ENCODE data around the gene CCNK.

CCNK gene

DNA sequence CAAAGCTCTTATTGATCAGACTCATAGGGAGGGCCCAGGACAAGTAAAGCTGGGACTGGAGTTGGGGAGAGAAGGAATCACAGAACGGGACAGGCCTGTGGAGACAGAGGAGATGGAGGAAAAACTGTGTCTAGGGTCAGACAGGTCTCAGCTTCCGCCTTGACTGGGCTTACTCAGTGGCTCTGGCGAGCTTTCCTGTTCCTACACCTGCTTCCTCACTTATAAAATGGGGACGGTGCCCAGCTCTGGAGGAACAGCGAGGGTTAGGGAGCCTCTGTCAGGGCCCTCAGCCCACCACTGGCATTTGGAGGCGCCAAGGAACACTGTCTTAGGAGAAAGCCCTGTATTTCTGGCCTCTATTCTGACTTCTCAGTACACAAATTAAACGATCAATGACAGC is 35.3 kb upstream of the CCNK start:
- TF ChIP-seq CTCF (conservative IDR thresholded peaks at IDR 0.05; ENCODE audit: low read length): no peak
- TF ChIP-seq EZH2phosphoT487 (IDR thresholded peaks at IDR 0.05; ENCODE audit: borderline replicate concordance): no peak
- Histone ChIP-seq H3F3A (ENCODE audit: low read depth) (no peaks in the 10 kb centered on the region), H3K9me2 (replicated peaks; ENCODE audit: low read depth, low read length) (no peaks in the 10 kb centered on the region), H3K27me3 (ENCODE audit: insufficient read depth, low read length, poor library complexity, severe bottlenecking) (no peaks in the 10 kb centered on the region), H2AFZ (ENCODE audit: low read length) (no peak overlapping the region), H3K4me2 (ENCODE audit: low read depth, low read length, poor library complexity, severe bottlenecking) (no peak overlapping the region), H4K20me1 (ENCODE audit: insufficient read depth, low read length, poor library complexity, severe bottlenecking) (peaks cover 5% of the 10 kb centered on the region), H3K4me3 (ENCODE audit: low read length, poor library complexity, severe bottlenecking) (no peak overlapping the region), H3K36me3 (ENCODE audit: insufficient read depth, low read length) (peaks cover 77% of the 10 kb centered on the region; the same call in 1 of the 2 replicates), H3K4me1 (ENCODE audit: insufficient read depth, low read length, poor library complexity, severe bottlenecking) (no peaks in the 10 kb centered on the region), H3K79me2 (ENCODE audit: insufficient read depth, low read length) (no peaks in the 10 kb centered on the region), H3K9ac (ENCODE audit: low read depth, low read length, poor library complexity, severe bottlenecking) (no peak overlapping the region), H3K9me3 (ENCODE audit: insufficient read depth, low read depth, low read length) (no peaks in the 10 kb centered on the region)

DNA sequence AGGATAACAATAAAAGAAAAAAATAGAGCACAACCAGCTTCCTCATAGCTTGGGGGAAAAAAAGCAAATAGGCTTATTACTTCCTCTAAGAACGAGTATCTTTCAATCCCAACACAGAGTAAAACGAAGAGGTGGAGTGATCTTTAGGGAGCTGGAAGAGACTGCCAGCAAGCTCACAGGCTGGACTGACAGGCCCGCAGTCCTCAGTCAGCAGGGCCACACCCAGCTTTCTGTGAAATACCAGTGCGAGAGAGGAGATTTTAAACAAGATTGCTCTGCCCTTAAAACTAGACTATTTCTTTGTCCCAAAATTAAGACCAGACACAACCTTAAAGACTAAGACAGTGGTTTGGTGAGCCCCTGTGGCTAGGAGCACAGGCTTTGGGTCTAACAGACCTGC is 33.5 kb upstream of the CCNK start:
- Histone ChIP-seq H3K79me2 (ENCODE audit: insufficient read depth, low read length) (peaks cover 5% of the 10 kb centered on the region; the same call in 1 of the 2 replicates), H3K27me3 (ENCODE audit: insufficient read depth, low read length, poor library complexity, severe bottlenecking) (no peaks in the 10 kb centered on the region), H2AFZ (ENCODE audit: low read length) (no peak overlapping the region), H4K20me1 (ENCODE audit: insufficient read depth, low read length, poor library complexity, severe bottlenecking) (peaks cover 5% of the 10 kb centered on the region), H3K9ac (ENCODE audit: low read depth, low read length, poor library complexity, severe bottlenecking) (no peak overlapping the region), H3F3A (ENCODE audit: low read depth) (no peaks in the 10 kb centered on the region), H3K4me3 (ENCODE audit: low read length, poor library complexity, severe bottlenecking) (no peak overlapping the region), H3K36me3 (ENCODE audit: insufficient read depth, low read length) (peaks cover 84% of the 10 kb centered on the region; the same call in 1 of the 2 replicates), H3K9me2 (replicated peaks; ENCODE audit: low read depth, low read length) (no peaks in the 10 kb centered on the region), H3K9me3 (ENCODE audit: insufficient read depth, low read depth, low read length) (no peaks in the 10 kb centered on the region), H3K4me1 (ENCODE audit: insufficient read depth, low read length, poor library complexity, severe bottlenecking) (no peaks in the 10 kb centered on the region), H3K4me2 (ENCODE audit: low read depth, low read length, poor library complexity, severe bottlenecking) (no peak overlapping the region)
- no peak for TF ChIP-seq CTCF (conservative IDR thresholded peaks at IDR 0.05; ENCODE audit: low read length)
- TF ChIP-seq EZH2phosphoT487 (IDR thresholded peaks at IDR 0.05; ENCODE audit: borderline replicate concordance): no peak

- H3K9ac ChIP-seq (ENCODE audit: low read depth, low read length, poor library complexity, severe bottlenecking): no peak overlapping the region
- no peak overlapping the region for H3K4me3 ChIP-seq (ENCODE audit: low read length, poor library complexity, severe bottlenecking)
- H3K79me2 ChIP-seq (ENCODE audit: insufficient read depth, low read length): peaks cover 6% of the 10 kb centered on the region; the same call in 1 of the 2 replicates
- H3K27me3 ChIP-seq (ENCODE audit: insufficient read depth, low read length, poor library complexity, severe bottlenecking): no peaks in the 10 kb centered on the region
- no peaks in the 10 kb centered on the region for H3F3A ChIP-seq (ENCODE audit: low read depth)
- H3K4me2 ChIP-seq (ENCODE audit: low read depth, low read length, poor library complexity, severe bottlenecking): no peak overlapping the region
- H3K4me1 ChIP-seq (ENCODE audit: insufficient read depth, low read length, poor library complexity, severe bottlenecking): no peaks in the 10 kb centered on the region
- H2AFZ ChIP-seq (ENCODE audit: low read length): no peak overlapping the region
- no peaks in the 10 kb centered on the region for H3K9me3 ChIP-seq (ENCODE audit: insufficient read depth, low read depth, low read length)
- H3K9me2 ChIP-seq (replicated peaks; ENCODE audit: low read depth, low read length): no peaks in the 10 kb centered on the region
- H3K36me3 ChIP-seq (ENCODE audit: insufficient read depth, low read length): peaks cover 96% of the 10 kb centered on the region; the same call in 1 of the 2 replicates
- no peak for TF ChIP-seq CTCF (conservative IDR thresholded peaks at IDR 0.05; ENCODE audit: low read length)
- TF ChIP-seq EZH2phosphoT487 (IDR thresholded peaks at IDR 0.05; ENCODE audit: borderline replicate concordance): no peak
- H4K20me1 ChIP-seq (ENCODE audit: insufficient read depth, low read length, poor library complexity, severe bottlenecking): peaks cover 5% of the 10 kb centered on the region
Observed at GRCh38 chr14:99450266-99450665, 30.9 kb upstream of the CCNK start.

Data from Loucy (cell line).